ENCODE measurements around the gene TTC7B. TPM values are rescaled to one million over a fixed set of nuclear protein-coding genes. Genes with fewer than 3 reads are reported as not detected.

TTC7B gene
- total and polyA plus RNA-seq, 9 of the 15 experiments (the other 6 are each of a cell fraction or from before 2014, with no cell fraction given), result 2.2 to 77.2 (median 36.7) TPM

GRCh38 chr14:90742729-90743128 is 73.5 kb downstream of the TTC7B start:
- FAIRE-seq, result no peak
- Histone ChIP-seq H3K9ac (ENCODE audit: insufficient read depth in 1 of 2, low read depth in 2 of 2, low read length in 2 of 2) (no peak overlapping the region), H3K4me1 (replicated peaks in 1 of 2; ENCODE audit: control insufficient read depth in 2 of 2, insufficient read depth in 2 of 2, low read length in 2 of 2) (no peaks in the 10 kb centered on the region), H3K27ac (ENCODE audit: extremely low read depth, low read depth, low read length) (no peak overlapping the region), H3K27me3 (ENCODE audit: control insufficient read depth in 2 of 2, insufficient read depth in 2 of 2, low read length in 2 of 2) (no peaks in the 10 kb centered on the region), H4K20me1 (replicated peaks; ENCODE audit: control insufficient read depth, insufficient read depth, low read length) (no peaks in the 10 kb centered on the region), H3K4me2 (ENCODE audit: insufficient read depth, low read length) (no peak overlapping the region), H2AFZ (ENCODE audit: low read depth, low read length) (no peak overlapping the region), H3K79me2 (ENCODE audit: control insufficient read depth, insufficient read depth, low read length) (no peaks in the 10 kb centered on the region), H3K4me3 (no peak overlapping the region), H3K36me3 (ENCODE audit: control insufficient read depth, insufficient read depth, low read length) (peaks cover 14% of the 10 kb centered on the region; the same call in 2 of the 3 replicates), H3K9me1 (ENCODE audit: control insufficient read depth, insufficient read depth, low read length) (no peaks in the 10 kb centered on the region), H3K9me3 (replicated peaks; ENCODE audit: control insufficient read depth, insufficient read depth, low read depth, low read length) (no peaks in the 10 kb centered on the region)
- intact Hi-C loops (cut with micrococcal nuclease), result no loop called here
- DNase-seq (ENCODE audit: extremely low read depth in 1 of 4, low spot score in 3 of 4), result no peak
- CTCF ChIA-PET (ENCODE audit: low intra/inter-chr PET ratio), result no interaction called here
- WGBS (ENCODE audit: insufficient coverage, low coverage, missing lambda C conversion rate), result 76% methylated on average over 5 of the region's 6 CpGs
- BruUV-seq (replicated peaks), result no TSS peak
- ATAC-seq, result no peak
- in situ Hi-C loops (cut with MboI), result no loop called here
- TF ChIP-seq, protein P1, sequence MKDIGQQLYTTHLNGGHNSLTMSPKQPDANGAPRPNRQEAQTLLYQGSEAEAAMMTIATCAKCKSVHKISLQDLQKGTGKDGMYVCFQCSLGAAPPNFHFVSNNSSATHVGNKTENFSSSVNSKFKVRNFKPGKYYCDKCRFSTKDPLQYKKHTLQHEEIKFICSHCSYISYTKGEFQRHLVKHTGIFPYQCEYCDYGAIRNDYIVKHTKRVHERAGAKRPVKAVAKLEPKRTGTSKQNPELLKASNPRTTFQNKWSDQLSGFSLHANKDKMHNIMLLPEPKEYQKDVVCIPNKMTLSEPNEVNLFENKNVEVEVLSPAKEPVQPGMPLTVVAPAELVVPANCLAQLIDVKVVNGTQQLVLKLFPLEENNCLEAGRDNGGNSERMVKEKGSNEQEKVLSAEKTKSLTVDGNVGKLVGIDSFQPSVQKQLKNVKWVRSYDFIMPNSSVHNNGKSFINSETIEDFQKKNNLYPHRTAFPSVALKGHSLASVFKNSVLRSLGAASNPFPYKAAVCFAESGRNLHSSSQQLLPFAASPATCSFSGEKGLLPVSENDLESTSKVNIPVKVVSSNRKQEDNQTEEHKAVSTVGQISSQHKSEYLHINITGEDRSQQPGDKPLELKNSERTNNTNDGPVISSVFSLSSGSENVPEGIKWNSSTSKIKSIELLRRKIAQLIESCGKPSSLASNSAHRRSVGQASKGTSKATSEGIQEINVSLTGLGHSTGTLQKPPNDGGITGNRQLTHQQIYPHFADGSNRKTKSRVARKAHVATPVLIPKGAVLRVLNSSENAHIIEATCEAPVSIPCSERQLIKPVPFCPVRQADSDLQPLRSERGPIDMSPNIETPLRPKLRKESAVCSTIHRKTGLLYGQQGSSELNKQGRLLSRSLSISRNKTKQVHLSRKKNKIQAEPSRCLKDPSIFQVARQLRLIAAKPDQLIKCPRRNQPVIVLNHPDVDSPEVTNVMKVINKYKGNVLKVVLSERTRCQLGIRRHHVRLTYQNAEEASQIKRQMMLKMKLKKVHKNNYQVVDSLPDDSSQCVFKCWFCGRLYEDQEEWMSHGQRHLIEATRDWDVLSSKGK (CRISPR knock-in tag; IDR thresholded peaks at IDR 0.05), result no peak
- no peak for TF ChIP-seq FOXJ3 (CRISPR knock-in tag; IDR thresholded peaks at IDR 0.05)
- no peak for TF ChIP-seq HINFP (tag; conservative IDR thresholded peaks at IDR 0.05; ENCODE audit: low read depth)
- no peak for TF ChIP-seq RBM34 (IDR thresholded peaks at IDR 0.05; ENCODE audit: borderline replicate concordance, insufficient read depth, low read length)
- TF ChIP-seq MAZ (CRISPR knock-in tag; conservative IDR thresholded peaks at IDR 0.05 in 1 of 2, IDR thresholded peaks at IDR 0.05 in 1 of 2), result no peak
- no peak for TF ChIP-seq ZNF695 (CRISPR knock-in tag; IDR thresholded peaks at IDR 0.05)
- no peak for TF ChIP-seq POLR3G (IDR thresholded peaks at IDR 0.05; ENCODE audit: extremely low read depth, insufficient read length, insufficient replicate concordance)
- TF ChIP-seq ZNF232 (CRISPR knock-in tag; IDR thresholded peaks at IDR 0.05), result no peak
- TF ChIP-seq PTTG1 (tag; IDR thresholded peaks at IDR 0.05; ENCODE audit: low read depth), result no peak
- TF ChIP-seq POLR2AphosphoS5 (IDR thresholded peaks at IDR 0.05; ENCODE audit: control insufficient read depth, insufficient read depth, low read depth, low read length), result no peak
- no peak for TF ChIP-seq ZFP36 (IDR thresholded peaks at IDR 0.05; ENCODE audit: low read depth, low read length, partially characterized antibody)
- no peak for TF ChIP-seq IFI16 (CRISPR knock-in tag; IDR thresholded peaks at IDR 0.05)
- TF ChIP-seq NONO (IDR thresholded peaks at IDR 0.05; ENCODE audit: low read depth in 2 of 2, low read length in 1 of 2), result no peak
- POLR2A ChIA-PET, result interaction anchor here (0.7 kb wide), 1 partner anchor 9 kb away, joined by 3 read pairs; no protein-coding TSS in a partner anchor

Data from K562 (cell line).